Measurements from ENCODE around the gene RHEX. TPM values are rescaled to one million over a fixed set of nuclear protein-coding genes. Genes with fewer than 3 reads are reported as not detected.
A peak's percentile ranks its signal among the peaks of the same experiment; 100 is the strongest.

RHEX gene
- polyA plus RNA-seq, 2 of the 4 experiments (the other 2 are of a cell fraction) = not detected

- TF ChIP-seq CTCF (IDR thresholded peaks at IDR 0.05) = no peak
- TF ChIP-seq FOSB (CRISPR knock-in tag; IDR thresholded peaks at IDR 0.05) = no peak
- no peak for TF ChIP-seq EHF (CRISPR knock-in tag; IDR thresholded peaks at IDR 0.05)
These were observed 78.1 kb downstream of the RHEX start (continued) for GRCh38 chr1:206131037-206131436.

DNA sequence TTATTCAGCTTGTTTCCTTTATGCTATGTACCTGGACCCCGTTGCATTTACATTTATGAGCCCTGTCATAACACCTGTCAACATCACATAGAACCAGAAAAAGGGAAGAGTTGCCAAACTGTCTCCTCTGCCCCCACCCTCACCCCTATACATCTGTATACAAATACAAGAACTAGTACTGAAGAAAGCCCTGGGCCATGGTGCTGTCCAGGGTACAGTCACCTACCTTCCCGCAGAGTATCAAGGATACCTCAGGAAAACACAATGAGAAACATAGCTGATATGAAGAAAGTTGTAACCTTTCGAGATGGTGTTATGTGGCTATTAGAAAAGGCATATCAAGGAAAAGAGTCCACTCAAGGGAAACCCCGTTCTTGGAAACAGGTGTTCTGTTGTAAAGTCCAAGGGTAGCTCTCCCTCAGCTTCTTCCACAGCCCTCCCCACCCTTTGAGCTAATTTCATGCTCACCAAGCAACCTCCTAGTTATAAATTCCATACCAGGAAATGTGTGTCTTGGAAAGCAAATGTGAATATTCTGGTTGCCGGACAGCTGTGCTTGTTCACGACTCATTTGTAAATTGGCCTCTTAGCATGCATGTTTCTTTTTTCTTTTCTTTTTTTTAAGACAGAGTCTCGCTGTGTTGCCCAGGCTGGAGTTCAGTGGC is 80.9 kb downstream of the RHEX start:
- ChIA-PET CTCF (interaction anchor here (0.6 to 1.0 kb wide), 2 partner anchors 157 to 352 kb away, joined by 3 to 5 read pairs; no protein-coding TSS in a partner anchor), POLR2A (no interaction called here)
- FAIRE-seq (no peak), DNase-seq (ENCODE audit: low read depth in 1 of 2, low spot score in 1 of 2) (no peak), ATAC-seq (no peak)
- H3K27ac ChIP-seq = no peak overlapping the region
- WGBS (ENCODE audit: missing lambda C conversion rate) = 60% methylated on average over 7 of the region's 7 CpGs
- TF ChIP-seq EP300 (IDR thresholded peaks at IDR 0.05) (no peak), CTCF (IDR thresholded peaks at IDR 0.05) (no peak), RFX5 (IDR thresholded peaks at IDR 0.05) (no peak), SMC3 (IDR thresholded peaks at IDR 0.05) (no peak), HMGXB4 (CRISPR knock-in tag; IDR thresholded peaks at IDR 0.05; ENCODE audit: borderline replicate concordance) (no peak)
- H3K4me2 ChIP-seq = no peak overlapping the region
- H3K4me1 ChIP-seq = no peaks in the 10 kb centered on the region
- no peaks in the 10 kb centered on the region for H3K9me3 ChIP-seq
- no peak overlapping the region for H3K4me3 ChIP-seq

- no peaks in the 10 kb centered on the region for H3K9me3 ChIP-seq
- TF ChIP-seq CHD4 (IDR thresholded peaks at IDR 0.05; ENCODE audit: borderline replicate concordance) (no peak), HEYL (CRISPR knock-in tag; IDR thresholded peaks at IDR 0.05) (no peak), FOSB (CRISPR knock-in tag; IDR thresholded peaks at IDR 0.05) (no peak), MAFK (IDR thresholded peaks at IDR 0.05; ENCODE audit: partially characterized antibody) (no peak), ZFP36 (IDR thresholded peaks at IDR 0.05; ENCODE audit: borderline replicate concordance, partially characterized antibody) (no peak), CBX8 (IDR thresholded peaks at IDR 0.05) (no peak), KDM5A (IDR thresholded peaks at IDR 0.05) (no peak), CTCF (IDR thresholded peaks at IDR 0.05) (no peak), HDAC2 (IDR thresholded peaks at IDR 0.05) (no peak), BHLHE40 (IDR thresholded peaks at IDR 0.05; ENCODE audit: low read depth, low read length) (no peak), PBX3 (IDR thresholded peaks at IDR 0.05) (no peak), EHF (CRISPR knock-in tag; IDR thresholded peaks at IDR 0.05) (no peak), RNF2 (IDR thresholded peaks at IDR 0.05; ENCODE audit: borderline replicate concordance, low read depth) (no peak), HMGXB4 (CRISPR knock-in tag; IDR thresholded peaks at IDR 0.05; ENCODE audit: borderline replicate concordance) (no peak), MAX (IDR thresholded peaks at IDR 0.05) (no peak)
- WGBS (ENCODE audit: missing lambda C conversion rate) = 25% methylated on average over 2 of the region's 2 CpGs
- no peak for DNase-seq (ENCODE audit: low read depth in 1 of 2, low spot score in 1 of 2)
- no peak overlapping the region for H3K4me3 ChIP-seq
- H3K27ac ChIP-seq = no peak overlapping the region
- peak; percentile 30 to 34; a peak in 4 of 6 replicates for ATAC-seq
- no peaks in the 10 kb centered on the region for H3K4me1 ChIP-seq
- POLR2A ChIA-PET = no interaction called here
- CTCF ChIA-PET = interaction anchor here (1.0 to 1.7 kb wide), 4 partner anchors 12 to 409 kb away, joined by 3 to 5 read pairs (median 4); no protein-coding TSS in a partner anchor
- no peak overlapping the region for H3K4me2 ChIP-seq
- FAIRE-seq = no peak
These were observed 82.3 kb downstream of the RHEX start for GRCh38 chr1:206135248-206135647.

Measured in A549 (cell line).